Mesodermal cell (in vitro differentiated cells): ENCODE data around the gene ANKFY1.

Experiments used
- H3K27ac ChIP-seq: 2 replicates; pipeline ENCODE4 v1.7.0; 2013; ENCODE audit warnings: mild to moderate bottlenecking, low read depth, low read length, moderate library complexity; ENCODE audit not compliant: severe bottlenecking
- H3K36me3 ChIP-seq: 2 replicates; pipeline ENCODE4 v1.7.1; 2013; ENCODE audit warnings: mild to moderate bottlenecking, low read length, moderate library complexity; ENCODE audit not compliant: control insufficient read depth, insufficient read depth
- H3K4me1 ChIP-seq: one replicate; pipeline ENCODE4 v1.7.1; 2013; ENCODE audit warnings: mild to moderate bottlenecking, low read length; ENCODE audit not compliant: insufficient read depth, control insufficient read depth, poor library complexity, severe bottlenecking
- H3K4me3 ChIP-seq: 2 replicates; pipeline ENCODE4 v1.7.0; 2013; ENCODE audit warnings: low read length, control low read depth, mild to moderate bottlenecking; ENCODE audit not compliant: insufficient read depth, poor library complexity, severe bottlenecking; ENCODE audit errors: extremely low read depth
- H3K9me3 ChIP-seq: 2 replicates; pipeline ENCODE4 v1.7.1; 2013; ENCODE audit warnings: mild to moderate bottlenecking, low read length, moderate library complexity; ENCODE audit not compliant: control insufficient read depth
- WGBS, 2 experiments: methylation state at CpG; one replicate each; pipeline ENCODE4 v1.1.5; 2013; ENCODE audit warnings: missing lambda C conversion rate in 2 of 2; ENCODE audit not compliant: insufficient coverage in 2 of 2; 5-methylcytosine and 5-hydroxymethylcytosine counted together

The ANKFY1 gene

GRCh38 chr17:4236456-4236855 is 27.3 kb downstream of the ANKFY1 start:
- no peak overlapping the region for H3K27ac ChIP-seq
- no peak overlapping the region for H3K4me3 ChIP-seq
- no CpG with 5 or more reads among the region's 3 CpGs for WGBS, 2 experiments
- H3K36me3 ChIP-seq: peaks cover 50% of the 10 kb centered on the region
- H3K9me3 ChIP-seq: no peaks in the 10 kb centered on the region
- peaks cover 2% of the 10 kb centered on the region for H3K4me1 ChIP-seq

- WGBS, 2 experiments: 94 to 100% methylated on average over 2 of the region's 8 CpGs
- H3K36me3 ChIP-seq: peaks cover 49% of the 10 kb centered on the region
- H3K9me3 ChIP-seq: no peaks in the 10 kb centered on the region
- no peak overlapping the region for H3K27ac ChIP-seq
- no peak overlapping the region for H3K4me3 ChIP-seq
- peaks cover 10% of the 10 kb centered on the region for H3K4me1 ChIP-seq
These were observed 28.2 kb downstream of the ANKFY1 start for GRCh38 chr17:4235372-4236279.

- H3K9me3 ChIP-seq: no peaks in the 10 kb centered on the region
- no peak overlapping the region for H3K27ac ChIP-seq
- peaks cover 42% of the 10 kb centered on the region for H3K36me3 ChIP-seq
- peaks cover 13% of the 10 kb centered on the region for H3K4me1 ChIP-seq
- no peak overlapping the region for H3K4me3 ChIP-seq
These were observed 29.4 kb downstream of the ANKFY1 start for GRCh38 chr17:4234401-4234800.

- H3K4me1 ChIP-seq: peaks cover 13% of the 10 kb centered on the region
- no peaks in the 10 kb centered on the region for H3K9me3 ChIP-seq
- peaks cover 39% of the 10 kb centered on the region for H3K36me3 ChIP-seq
- H3K4me3 ChIP-seq: no peak overlapping the region
- no peak overlapping the region for H3K27ac ChIP-seq
- 98 to 100% methylated on average over 3 to 4 of the region's 7 CpGs for WGBS, 2 experiments
These were observed 30.0 kb downstream of the ANKFY1 start for GRCh38 chr17:4233668-4234258.

GRCh38 chr17:4232168-4232813 is 31.5 kb downstream of the ANKFY1 start:
- H3K36me3 ChIP-seq: peaks cover 40% of the 10 kb centered on the region
- no peak overlapping the region for H3K4me3 ChIP-seq
- 75 to 92% methylated on average over 1 to 2 of the region's 4 CpGs for WGBS, 2 experiments
- no peaks in the 10 kb centered on the region for H3K9me3 ChIP-seq
- no peak overlapping the region for H3K27ac ChIP-seq
- peaks cover 13% of the 10 kb centered on the region for H3K4me1 ChIP-seq

- peaks cover 47% of the 10 kb centered on the region for H3K36me3 ChIP-seq
- no peaks in the 10 kb centered on the region for H3K9me3 ChIP-seq
- H3K4me3 ChIP-seq: no peak overlapping the region
- H3K4me1 ChIP-seq: peaks cover 13% of the 10 kb centered on the region
- peak overlapping the region; percentile 99 for H3K27ac ChIP-seq
- 63 to 94% methylated on average over 2 to 5 of the region's 8 CpGs for WGBS, 2 experiments
These were observed 33.9 kb downstream of the ANKFY1 start for GRCh38 chr17:4229627-4230541.

GRCh38 chr17:4221899-4222659 is 41.7 kb downstream of the ANKFY1 start:
- Histone ChIP-seq H3K4me1 (peaks cover 4% of the 10 kb centered on the region), H3K27ac (no peak overlapping the region), H3K4me3 (no peak overlapping the region), H3K9me3 (no peaks in the 10 kb centered on the region), H3K36me3 (peaks cover 36% of the 10 kb centered on the region)
- WGBS, 2 experiments: 96 to 97% methylated on average over 35 to 37 of the region's 47 CpGs

- no peak overlapping the region for H3K27ac ChIP-seq
- H3K36me3 ChIP-seq: peaks cover 39% of the 10 kb centered on the region
- H3K4me3 ChIP-seq: no peak overlapping the region
- H3K4me1 ChIP-seq: peaks cover 4% of the 10 kb centered on the region
- H3K9me3 ChIP-seq: no peaks in the 10 kb centered on the region
- 89 to 95% methylated on average over 3 to 4 of the region's 4 CpGs for WGBS, 2 experiments
These were observed 42.6 kb downstream of the ANKFY1 start for GRCh38 chr17:4221163-4221562.

GRCh38 chr17:4220655-4221054 is 43.1 kb downstream of the ANKFY1 start:
- Histone ChIP-seq H3K36me3 (peaks cover 38% of the 10 kb centered on the region), H3K4me3 (no peak overlapping the region), H3K4me1 (peaks cover 4% of the 10 kb centered on the region), H3K27ac (peak overlapping the region; percentile 18), H3K9me3 (no peaks in the 10 kb centered on the region)
- WGBS, 2 experiments: 85 to 90% methylated on average over 4 to 5 of the region's 7 CpGs
